Stimulated activated CD4-positive, alpha-beta T cell treated with anti-CD3 and anti-CD28 coated beads, Interleukin-4, amount 100 ng/mL, for 1 hour (primary cell): ENCODE measurements around the gene OR4F6.
"Not testable (repeated sequence)": the region's sequence is repeated elsewhere in the genome, so short reads cannot be mapped to it uniquely, and the experiment has no call there.

Source experiments
- DNase-seq: peaks from one replicate; pipeline ENCODE4 v3.0.0-alpha.2; 2020

OR4F6 gene, protein sequence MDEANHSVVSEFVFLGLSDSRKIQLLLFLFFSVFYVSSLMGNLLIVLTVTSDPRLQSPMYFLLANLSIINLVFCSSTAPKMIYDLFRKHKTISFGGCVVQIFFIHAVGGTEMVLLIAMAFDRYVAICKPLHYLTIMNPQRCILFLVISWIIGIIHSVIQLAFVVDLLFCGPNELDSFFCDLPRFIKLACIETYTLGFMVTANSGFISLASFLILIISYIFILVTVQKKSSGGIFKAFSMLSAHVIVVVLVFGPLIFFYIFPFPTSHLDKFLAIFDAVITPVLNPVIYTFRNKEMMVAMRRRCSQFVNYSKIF

DNA sequence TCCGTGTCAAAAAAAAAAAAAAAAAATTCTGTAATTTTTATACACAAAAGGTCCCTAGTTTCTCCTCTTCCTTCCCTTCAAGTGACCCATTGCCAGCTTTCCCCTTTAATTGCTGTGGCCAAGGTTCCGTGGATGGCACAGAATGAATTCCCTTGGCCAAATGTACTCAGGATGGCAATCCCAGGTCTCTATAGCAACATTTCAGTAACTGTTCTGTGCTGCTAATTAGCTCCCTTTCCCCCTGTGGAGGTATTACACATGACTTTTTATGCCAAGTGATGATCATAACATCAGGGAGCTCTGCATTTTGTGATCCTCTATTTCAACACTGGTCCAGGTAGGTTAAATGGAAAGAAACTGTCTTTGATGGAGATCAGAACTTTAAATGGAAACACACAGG lies at the start of gene OR4F6:
OR4F6 (plus strand) TSS at position 301 of the 400 bp plus-strand sequence. CDS start 2,211 bp downstream, outside the sequence.
- no peak for DNase-seq

DNA sequence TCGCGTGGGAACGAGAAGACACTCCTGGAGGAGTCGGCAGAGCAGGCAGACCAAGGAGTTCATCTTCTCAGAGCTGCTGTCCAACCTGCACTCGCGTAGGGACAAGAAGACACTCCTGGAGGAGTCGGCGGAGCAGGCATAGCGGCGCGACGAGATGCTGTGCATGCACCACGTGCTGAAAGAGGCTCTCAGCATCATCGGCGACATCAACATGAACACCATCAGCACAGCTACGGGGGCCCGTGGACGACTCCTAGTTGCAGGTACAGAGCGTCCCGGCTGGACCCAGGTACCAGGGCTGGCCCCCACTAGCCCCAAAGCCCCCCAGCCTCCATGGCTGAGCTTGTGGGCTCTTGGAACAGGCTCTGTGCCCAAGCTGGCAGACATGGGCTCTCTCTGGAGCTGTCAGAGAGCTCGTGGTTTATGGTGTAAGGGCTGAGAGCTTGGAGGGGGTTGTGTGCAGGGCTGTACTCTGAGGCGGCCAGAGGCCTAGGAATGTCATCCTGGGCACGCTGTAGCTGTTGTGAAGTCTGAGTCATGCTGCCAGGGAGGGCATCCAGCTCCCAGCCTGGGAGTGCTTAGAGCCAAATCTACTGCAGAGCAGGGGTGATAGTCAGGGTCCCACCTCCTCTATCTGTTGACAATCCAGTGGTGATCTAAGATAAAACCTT lies 38.5 kb upstream of the OR4F6 start:
- not testable (repeated sequence) for DNase-seq

DNA sequence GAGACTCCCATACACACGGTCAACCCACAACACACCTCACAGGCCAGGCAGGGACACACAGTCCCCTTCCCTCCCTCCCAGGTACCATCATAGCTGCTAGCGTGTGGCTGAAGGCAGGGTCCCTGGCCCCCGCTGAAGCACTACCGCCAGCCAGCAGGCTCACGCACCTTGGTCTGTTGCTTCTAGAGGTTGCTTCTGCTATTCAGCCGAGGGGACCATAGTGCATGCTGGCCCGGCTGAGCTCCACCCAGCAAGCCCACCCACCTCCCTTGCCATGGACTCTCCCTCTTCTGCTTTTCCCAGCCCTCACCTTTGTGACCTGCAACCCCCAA lies 38.0 kb upstream of the OR4F6 start:
- not testable (repeated sequence) for DNase-seq

DNA sequence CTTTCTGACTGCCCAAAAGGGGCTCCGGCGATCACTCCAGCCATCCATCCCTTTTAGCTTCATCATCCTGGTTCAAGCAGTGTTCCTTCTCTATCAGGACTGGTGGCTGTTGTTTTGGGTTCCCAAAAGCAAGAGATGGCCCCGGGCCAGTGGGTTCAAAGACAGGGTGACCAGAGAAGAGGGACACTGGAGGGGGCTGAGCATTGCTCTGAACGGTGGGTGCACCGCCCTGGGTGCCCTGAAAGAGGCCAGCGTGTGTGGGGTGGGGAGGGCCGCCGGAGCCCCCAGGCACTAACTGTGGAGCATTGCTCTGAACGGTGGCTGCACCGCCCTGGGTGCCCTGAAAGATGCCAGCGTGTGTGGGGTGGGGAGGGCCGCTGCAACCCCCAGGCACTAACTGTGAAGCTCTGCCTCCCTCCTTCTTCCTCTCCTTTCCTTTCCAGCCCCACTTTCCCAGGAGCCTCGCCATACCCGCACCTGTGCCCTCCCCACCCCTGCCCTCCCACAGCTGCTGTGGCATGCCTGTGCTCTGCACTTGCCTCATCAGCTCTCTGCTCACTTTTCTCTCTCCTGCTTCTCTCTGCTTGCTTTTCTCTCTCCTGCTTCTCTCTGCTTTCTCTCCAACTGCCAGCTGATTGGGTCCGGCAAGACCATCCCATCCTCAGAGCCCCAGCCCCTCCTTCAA lies 37.4 kb upstream of the OR4F6 start:
- no peak for DNase-seq

DNA sequence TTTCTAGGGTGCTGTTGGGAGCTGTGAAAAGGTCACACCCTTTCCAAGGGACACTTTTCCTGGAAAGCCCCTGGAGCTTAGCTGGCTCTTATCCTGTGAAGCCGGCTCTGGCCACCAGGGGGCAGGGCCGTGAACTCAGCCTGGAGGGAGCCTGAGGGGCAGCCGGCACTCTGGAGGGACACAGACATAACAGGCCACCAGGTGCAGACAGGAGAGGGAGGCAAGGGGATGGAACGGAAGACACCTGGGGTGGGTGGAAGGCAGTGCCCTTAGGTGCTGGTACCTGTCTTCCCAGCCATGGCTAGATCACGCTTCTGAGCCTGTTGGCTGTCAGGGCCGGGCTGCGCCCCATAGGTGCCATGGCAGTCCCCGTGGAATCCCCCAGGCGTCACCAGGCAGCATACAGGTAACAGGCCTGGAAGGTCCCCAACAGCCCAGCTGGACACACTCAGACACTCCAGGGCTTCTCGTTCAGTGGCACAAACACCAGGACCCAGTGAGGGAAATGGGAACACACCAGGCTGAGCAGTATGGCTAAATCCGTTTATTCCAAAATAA lies 36.1 kb upstream of the OR4F6 start:
- DNase-seq: not testable (repeated sequence)

DNA sequence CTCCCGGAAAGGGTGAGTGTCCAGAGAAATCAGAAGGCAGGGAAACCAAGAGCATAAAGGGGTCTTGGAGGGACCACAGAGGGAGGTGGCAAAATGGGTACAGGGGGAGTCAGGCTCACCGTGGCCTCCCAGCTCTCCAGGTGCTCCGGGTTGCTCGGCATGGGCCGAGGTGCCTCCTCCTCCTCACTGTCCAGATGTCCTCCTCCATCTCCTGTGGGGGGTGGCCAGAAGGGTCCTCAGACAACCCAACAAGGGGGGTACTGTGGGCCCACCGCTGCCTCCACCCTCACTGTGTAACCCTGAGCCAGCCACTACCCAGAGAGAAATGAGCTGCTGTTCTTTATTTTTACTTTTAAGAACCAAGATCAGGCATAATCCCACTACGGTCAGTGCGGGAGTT lies 30.4 kb upstream of the OR4F6 start:
- no peak for DNase-seq

DNA sequence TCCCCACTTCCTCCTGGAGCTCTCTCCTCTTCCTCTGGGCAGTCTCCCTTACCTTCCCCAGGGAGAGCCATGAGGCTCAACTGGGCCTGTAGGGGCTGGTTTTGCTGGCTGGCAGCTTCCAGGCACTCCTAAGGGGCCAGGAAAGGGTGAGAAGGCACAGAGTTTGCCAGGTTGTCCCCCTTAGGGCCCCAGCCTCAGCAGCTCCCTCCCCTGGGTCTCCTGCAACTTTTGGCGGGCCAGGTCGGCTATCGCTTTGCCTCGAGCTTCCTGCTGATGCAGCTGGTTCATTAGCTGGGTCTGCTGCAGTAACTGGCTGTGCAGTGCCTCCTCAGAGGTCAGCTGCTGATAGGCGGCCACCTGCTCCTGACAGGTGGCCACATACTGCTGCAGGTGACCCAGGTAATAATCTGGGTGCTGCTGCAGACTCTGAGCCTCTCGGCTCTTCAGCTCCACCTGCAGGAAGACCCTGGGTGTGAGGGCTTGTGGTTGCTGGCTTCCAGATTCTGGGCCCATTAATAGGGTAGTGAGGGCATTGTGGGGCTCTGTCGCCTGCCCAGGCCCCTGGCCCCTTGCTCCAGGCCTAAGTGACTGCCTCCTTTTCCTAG lies 29.7 kb upstream of the OR4F6 start:
- DNase-seq: peak; percentile 8

DNA sequence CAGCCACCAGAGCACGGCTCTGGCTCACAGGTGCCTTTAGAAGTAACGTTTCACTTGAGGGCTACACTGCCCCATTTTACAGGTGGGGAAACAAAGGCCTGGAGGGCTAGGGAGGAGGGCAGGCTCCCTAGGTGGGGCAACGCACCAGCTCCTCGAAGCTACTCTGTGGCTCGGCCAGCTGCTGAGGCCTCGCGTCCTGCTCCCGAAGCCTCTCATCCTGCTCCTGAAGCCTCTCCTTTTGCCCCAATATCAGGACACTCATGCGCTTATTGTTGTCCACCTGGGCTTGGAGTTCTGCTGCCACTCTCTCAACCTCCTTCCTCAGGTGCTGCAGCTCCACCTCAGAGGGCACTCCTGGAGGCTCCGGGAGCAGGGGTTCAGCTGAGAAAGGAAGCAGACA lies 28.2 kb upstream of the OR4F6 start:
- no peak for DNase-seq

DNA sequence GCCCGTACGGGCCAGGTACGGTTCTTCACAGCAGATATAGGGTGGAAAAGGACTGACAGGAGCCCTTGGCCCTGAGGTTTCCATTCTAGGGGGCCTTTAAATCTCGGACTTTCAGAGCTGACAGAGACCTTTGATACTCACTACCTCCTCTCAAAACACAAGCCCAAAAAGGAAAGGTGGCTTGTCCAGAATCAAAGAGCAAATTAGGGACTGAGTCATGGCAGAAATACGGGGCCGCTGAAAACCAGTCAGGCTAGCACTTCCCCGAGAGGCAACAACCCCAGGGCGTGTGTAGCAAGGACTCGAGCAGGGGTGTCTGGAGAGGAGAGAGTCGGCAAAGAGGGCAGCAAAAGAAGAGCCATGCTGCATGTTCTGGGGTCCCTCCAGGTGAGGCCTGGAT lies 24.7 kb upstream of the OR4F6 start:
- DNase-seq: not testable (repeated sequence)

DNA sequence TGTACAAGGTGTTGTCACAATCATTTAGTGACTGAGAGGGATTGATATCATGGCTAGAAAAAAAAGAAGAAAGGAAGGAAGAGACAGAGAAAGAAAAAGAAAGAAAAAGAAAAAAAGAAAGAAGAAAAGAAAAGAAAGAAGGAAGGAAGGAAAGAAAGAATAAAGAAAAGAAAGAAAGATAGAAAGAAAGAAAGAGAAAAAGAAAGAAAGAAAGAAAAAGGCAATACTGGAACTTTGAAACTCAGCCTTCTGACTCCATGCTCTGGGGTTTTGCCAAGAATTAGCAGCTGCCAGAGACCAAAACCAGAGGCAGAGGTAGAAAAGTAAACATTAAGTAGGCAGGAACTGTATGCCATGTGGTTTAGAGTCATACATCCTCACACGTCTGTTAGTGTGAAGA lies 23.1 kb upstream of the OR4F6 start:
- not testable (repeated sequence) for DNase-seq

DNA sequence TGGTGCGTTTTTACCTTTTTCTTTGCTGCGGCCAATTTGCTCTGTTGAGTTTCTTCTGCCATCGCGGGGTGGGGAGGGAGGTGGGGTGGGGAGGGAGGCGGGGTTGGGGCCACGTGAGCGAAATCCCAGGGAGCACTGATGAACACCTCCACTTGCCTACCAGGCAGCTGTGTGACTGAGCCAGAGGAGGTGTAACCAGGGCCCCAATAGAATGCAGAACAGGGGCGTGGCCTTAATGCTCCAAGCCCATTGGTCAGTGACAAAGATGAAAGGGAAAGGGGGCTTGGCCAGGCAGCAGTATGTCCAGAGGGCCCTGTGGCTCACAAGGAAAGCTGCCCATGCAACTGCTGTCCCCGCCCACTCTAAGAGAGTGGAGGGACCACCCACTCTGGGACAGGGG lies 21.4 kb upstream of the OR4F6 start:
- DNase-seq: no peak

DNA sequence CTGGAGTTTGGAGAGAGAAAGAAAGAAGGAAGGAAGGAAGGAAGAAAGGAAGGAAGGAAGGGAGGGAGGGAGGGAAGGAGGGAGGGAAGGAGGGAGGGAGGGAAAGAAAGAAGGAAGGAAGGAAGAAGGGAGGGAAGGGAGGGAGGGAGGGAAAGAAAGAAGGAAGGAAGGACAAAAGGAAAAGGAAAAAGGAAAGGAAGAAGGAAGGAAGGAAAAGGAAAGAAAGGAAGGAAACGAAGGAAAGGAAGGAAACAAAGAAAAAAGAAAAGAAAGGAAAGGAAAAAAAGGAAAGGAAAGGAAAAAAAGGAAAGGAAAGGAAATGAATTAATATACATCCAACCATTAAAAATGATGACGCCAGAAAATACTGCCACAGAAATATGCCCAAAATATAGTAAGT lies 18.7 kb upstream of the OR4F6 start:
- no peak for DNase-seq

DNA sequence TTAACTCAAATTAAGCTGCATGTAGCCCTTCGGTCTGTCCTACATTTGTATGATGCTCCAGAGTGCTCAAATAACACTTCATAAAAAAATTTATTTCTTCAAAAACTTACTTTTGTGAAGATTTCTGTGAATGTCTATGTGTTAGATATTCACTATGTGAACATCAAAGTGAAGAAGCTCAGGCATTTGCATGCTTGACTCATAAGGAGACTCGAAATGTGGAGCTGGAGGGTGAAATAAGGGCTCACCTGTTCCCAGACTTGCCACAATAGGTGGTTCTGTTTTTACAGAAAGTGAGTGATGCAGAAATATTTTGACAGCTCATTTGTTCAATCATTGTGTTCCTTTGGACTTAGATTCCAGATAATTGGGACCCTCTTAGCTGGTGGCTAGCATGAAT lies 16.9 kb upstream of the OR4F6 start:
- DNase-seq: not testable (repeated sequence)

DNA sequence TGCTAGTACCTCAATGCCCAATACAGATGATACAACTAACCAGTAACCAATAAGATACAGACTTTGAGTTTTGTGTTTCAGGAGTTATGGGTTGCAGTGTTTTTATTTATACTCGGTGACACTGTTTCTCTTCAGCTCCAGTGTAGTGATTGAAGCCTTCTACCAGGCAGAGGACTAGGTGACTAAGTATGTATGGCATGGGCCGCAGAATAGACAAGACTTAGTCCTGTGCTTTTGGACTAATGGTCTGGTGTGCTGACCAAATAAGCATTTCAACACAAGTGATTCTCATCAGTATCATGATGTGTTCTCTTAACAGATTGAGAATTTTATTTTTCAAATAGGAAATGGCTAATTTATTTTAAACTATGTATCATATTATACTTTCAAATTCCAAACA lies 15.3 kb upstream of the OR4F6 start:
- not testable (repeated sequence) for DNase-seq

DNA sequence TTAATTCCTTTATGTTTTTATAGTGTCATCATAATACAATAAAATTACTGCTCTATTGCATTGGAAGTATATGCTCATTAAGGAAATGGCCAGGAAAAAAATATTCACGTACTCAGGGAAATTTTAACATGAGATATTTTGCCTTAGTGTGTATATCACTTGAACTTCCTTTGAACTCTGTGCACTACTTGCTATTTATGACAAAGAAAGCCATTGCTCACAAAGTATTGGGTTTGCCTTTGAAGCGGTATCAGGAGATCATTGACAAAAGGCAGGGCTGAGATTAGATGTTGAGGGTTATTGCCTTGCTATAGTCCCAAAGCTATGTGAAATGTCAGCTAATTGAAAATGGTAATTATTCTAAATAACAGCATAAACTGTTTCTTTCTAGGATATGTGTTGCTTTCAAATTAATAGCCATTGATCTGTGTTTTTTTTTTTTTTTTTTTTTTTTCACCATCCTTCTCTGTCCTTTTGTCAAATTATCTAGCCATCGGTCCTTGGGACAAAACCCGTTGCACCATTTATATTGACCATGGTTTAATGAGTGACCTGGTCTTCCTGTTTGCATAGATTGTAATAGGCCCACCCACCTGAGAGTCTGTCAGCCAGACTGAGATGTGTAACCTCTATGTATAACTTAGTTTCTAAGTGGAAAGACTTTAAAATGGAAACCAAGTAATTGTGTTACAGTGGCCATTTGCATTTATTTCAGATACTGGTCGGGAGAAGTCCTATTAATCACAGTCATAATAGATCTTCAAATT lies 14.6 kb upstream of the OR4F6 start:
- DNase-seq: not testable (repeated sequence)

DNA sequence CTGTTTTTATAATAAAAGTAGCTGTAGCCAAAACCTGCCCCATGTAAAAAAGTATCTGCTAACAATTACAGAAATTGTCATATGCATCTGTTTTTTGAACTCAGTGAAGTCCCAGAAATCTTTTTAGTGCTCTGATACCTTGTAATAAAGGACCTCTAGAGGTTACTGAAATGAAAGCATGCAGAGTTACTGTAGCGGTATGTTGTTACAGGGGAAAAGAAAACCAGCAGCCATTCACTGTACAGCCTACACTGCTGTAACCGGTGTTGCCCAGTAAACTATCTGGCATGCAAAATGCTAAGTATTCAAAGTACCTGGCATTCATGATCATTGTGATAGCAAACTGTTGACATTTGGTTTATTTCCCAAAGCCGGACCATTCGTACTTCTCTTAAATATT lies 12.6 kb upstream of the OR4F6 start:
- not testable (repeated sequence) for DNase-seq

DNA sequence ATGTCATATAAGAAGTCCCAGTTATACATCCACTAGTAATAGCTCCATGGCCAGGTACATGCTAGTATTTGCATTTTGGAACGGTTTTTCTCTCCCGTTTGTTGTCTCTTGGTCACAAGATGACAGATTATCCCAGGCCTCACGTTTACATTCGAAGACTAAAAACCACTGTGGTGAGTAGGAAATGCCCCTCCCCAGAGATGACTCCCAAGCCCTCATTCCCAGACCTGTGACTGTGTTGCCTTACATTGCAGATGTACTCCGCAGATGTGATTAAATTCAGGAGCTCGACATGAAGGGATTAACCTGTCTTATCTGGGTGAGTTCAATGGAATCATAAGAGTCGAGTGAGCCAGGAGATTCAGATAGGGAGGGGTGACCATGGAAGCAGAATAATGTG lies 9.3 kb upstream of the OR4F6 start:
- not testable (repeated sequence) for DNase-seq

DNA sequence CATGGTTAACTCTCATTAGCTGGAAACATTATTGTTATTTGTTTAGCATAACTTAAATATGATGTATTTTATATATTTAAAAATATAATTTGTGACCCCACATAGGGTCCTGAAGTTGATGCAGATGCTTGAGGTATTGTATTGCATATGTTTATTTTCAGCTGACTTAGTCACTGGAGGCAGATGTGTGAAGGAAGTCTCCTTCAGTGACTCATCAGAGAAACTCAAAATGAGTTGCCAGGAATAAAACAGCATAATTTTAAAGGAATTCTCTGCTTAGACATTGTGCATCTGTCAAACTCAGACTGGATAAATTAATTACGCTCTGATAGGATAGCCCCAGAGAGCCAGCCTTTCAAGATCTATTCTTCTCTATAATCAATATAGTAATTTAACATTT lies 7.9 kb upstream of the OR4F6 start:
- DNase-seq: no peak

DNA sequence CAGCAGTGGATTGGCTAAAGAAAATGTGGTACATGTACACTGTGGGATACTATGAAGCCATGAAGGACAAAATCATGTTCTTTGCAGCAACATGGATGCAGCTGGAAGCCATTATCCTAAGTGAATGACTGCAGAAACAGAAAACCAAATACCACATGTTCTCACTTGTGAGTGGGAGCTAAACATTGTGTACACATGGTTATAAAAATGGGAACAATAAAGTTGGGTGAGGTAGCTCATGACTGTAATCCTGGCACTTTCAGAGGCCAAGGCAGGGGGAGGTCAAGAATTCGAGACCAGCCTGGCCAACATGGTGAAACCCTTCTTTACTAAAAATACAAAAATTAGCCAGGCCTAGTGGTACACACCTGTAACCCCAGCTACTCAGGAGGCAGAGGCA lies 3.6 kb upstream of the OR4F6 start:
- no peak for DNase-seq

DNA sequence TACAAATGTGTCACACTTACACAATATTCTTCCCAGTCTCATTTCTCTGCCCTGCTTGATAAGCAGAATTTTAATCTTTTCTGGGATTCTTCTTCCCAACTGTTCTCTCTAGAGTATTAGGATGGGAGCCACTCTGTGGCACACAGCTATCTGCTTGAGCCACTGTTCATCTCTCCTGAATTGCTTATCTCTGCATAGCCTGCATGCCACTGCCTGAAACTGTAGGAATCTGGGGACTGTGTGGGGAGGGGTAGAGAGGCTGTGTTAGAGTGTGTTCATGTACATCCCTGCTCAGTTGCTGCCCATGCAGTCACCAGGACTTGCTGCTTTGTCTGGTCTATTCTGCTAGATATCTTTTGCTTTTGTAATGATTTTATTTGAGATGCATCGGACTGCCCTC lies 2.3 kb upstream of the OR4F6 start:
- DNase-seq: no peak

DNA sequence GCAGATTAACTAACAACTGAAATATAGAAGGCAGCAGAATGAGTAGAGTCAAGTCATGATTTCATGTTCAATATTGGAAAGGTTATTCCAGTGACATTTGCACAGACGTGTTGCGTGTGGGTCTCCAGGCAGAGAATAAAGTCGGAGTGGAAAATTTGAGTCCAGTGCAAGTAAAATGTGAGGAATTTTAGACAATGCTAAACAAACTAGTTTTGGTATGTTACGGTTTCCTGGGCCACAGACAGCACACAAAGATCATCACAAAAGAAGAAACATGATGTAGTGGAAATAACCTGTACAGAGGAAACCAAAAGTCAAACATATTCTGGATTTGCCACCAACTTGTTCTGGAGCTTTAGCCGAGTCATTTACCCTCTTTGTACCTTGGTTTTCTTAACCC lies 367 bp downstream of the OR4F6 start:
- no peak for DNase-seq

DNA sequence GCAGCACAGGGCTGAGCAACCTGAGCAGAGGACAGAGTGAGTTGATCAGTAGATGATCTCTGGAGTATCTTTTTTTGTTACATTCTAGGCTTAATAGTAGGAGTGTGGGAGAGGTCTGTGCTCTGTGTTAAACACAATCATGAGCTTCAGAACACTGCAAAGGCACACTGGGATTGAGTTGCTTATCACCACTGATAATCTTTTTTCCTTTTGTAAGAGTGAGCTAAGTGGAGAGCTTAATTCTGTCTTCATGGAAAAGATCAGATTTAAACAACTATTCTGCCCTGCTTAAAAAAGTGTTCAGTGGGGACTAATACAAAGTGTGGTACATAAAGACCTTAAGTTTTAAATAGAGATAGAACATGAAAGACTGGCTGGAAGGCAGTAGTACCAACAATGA lies 1.1 kb downstream of the OR4F6 start:
- DNase-seq: no peak

DNA sequence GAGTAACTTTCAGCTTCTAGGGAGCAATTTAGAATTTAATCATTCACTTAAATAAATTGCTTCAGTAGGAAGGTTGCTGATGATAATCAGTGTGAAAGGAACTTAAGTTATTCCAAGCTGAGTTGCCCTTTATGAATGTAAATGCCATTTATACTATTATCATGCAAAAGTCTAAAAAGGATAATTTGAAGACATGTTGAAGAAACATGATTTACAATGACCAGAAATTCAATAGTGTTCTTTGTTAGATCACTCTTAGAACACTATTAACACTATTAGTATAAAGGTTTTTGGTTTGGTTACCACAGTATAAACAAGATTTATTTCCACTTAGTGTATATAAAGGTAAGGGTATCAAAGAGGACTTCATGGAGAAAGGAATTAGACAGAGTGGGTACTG lies 1.6 kb downstream of the OR4F6 start:
- no peak for DNase-seq
